Activated CD4-positive, CD25-positive, alpha-beta regulatory T cell treated with anti-CD3 and anti-CD28 coated beads, Interleukin-2, amount 50 U/mL, for 16 hours (primary cell): ENCODE results near the gene GNAT1.

Experiments
- DNase-seq: peaks from one replicate; pipeline ENCODE4 v3.0.0-alpha.2; 2020; ENCODE audit warnings: low read depth, low spot score

GNAT1 gene

GRCh38 chr3:50190936-50191660 is at the start of gene GNAT1:
Gene GNAT1 (plus strand): TSS chr3:50191610. CDS start chr3:50191726, 116 bp downstream.
- no peak for DNase-seq

- DNase-seq, result no peak
Measured at GRCh38 chr3:50146316-50146901, 45.0 kb upstream of the GNAT1 start.

- no peak for DNase-seq
Measured at GRCh38 chr3:50147016-50147415, 44.4 kb upstream of the GNAT1 start.

GRCh38 chr3:50147447-50147846 is 44.0 kb upstream of the GNAT1 start:
- DNase-seq, result no peak

- no peak for DNase-seq
Measured at GRCh38 chr3:50147861-50148260, 43.5 kb upstream of the GNAT1 start.

- DNase-seq, result no peak
Measured at GRCh38 chr3:50150404-50150750, 41.0 kb upstream of the GNAT1 start.

GRCh38 chr3:50150863-50151686 is 40.3 kb upstream of the GNAT1 start:
- no peak for DNase-seq

- DNase-seq, result no peak
Measured at GRCh38 chr3:50151728-50152127, 39.7 kb upstream of the GNAT1 start.

- no peak for DNase-seq
Measured at GRCh38 chr3:50153782-50154475, 37.5 kb upstream of the GNAT1 start.

GRCh38 chr3:50154476-50154839 is 37.0 kb upstream of the GNAT1 start:
- no peak for DNase-seq

GRCh38 chr3:50154840-50155490 is 36.4 kb upstream of the GNAT1 start, which contains the start of gene SEMA3F:
Gene SEMA3F (plus strand): TSS chr3:50155324. CDS start chr3:50159623, 4,299 bp downstream.
- peak; percentile 24 for DNase-seq

- DNase-seq, result no peak
Measured at GRCh38 chr3:50155491-50155878, 35.9 kb upstream of the GNAT1 start.

GRCh38 chr3:50155891-50156290 is 35.5 kb upstream of the GNAT1 start:
- no peak for DNase-seq

GRCh38 chr3:50156549-50157493 is 34.6 kb upstream of the GNAT1 start:
- no peak for DNase-seq

GRCh38 chr3:50157827-50158529 is 33.4 kb upstream of the GNAT1 start:
- no peak for DNase-seq

- DNase-seq, result no peak
Measured at GRCh38 chr3:50158530-50159146, 32.8 kb upstream of the GNAT1 start.

GRCh38 chr3:50160561-50160983 is 30.8 kb upstream of the GNAT1 start:
- no peak for DNase-seq

GRCh38 chr3:50161320-50161719 is 30.1 kb upstream of the GNAT1 start:
- DNase-seq, result no peak
